NCI-H345 treated with DMSO at 0.1 percent for 48 hours (cell line): ENCODE results near the gene GRIN2A.

Experiments used
- DNase-seq: peaks from one replicate; lab custom pipeline; 2025; ENCODE audit not compliant: unreplicated experiment; lab: John Stamatoyannopoulos, UW

The GRIN2A gene

DNA sequence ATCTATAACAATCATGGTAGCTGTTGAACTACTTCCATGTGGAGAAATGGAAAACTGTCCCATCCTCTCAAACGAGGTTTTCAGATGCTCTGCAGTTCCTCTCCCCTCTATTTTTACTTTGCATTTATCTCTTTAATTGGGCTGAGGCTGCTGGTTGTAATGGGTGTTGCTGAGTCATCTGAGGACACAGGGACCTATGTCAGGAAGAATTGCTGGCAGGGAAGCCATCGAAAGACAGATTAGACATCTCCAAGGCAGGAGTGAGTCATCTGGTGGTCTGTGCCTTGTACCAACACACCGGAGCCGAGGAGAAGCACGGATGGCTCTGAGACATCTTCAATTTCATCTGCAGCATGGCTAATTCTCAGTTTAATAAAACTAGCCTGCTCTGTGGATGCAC is 394.5 kb downstream of the GRIN2A start:
- no peak for DNase-seq

DNA sequence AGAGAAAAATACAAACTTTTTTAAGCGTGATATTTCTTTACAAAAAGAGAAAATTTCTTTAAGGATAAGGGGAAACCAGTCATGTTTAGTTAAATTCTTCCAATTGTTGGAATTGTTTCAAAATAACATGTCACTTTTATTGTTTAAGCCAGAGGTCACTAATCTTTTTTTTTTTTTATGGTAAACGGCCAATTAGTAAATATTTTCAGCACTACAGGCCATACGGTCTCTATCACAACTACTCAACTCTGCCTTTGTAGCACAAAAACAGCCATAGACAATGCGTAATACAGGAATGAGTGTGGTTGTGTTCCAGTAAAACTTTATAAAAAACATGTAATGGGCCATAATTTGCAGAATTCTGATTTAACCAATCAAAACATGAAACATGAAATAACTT is 401.4 kb downstream of the GRIN2A start:
- DNase-seq, result no peak

DNA sequence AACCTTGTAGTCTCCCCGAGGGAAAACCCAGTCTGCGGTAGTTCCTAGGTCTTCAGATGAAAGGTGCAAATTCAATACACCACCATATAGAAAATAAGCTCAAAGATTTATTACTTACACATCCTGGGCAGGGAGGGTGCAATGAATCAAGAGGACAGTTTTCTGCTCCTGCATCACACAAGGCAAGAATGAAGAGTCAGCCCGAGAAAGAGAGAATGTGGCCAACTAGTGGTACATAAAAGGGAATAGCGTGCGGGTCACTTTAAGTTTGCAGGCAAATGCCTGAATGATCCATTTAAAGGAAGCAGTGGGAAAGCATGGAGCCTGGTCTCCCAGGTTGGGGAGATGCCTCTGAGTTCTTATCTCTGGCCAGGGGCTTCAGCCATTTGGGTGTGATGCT is 403.4 kb downstream of the GRIN2A start:
- DNase-seq, result no peak

GRCh38 chr16:9775998-9776397 is 406.2 kb downstream of the GRIN2A start:
- no peak for DNase-seq

DNA sequence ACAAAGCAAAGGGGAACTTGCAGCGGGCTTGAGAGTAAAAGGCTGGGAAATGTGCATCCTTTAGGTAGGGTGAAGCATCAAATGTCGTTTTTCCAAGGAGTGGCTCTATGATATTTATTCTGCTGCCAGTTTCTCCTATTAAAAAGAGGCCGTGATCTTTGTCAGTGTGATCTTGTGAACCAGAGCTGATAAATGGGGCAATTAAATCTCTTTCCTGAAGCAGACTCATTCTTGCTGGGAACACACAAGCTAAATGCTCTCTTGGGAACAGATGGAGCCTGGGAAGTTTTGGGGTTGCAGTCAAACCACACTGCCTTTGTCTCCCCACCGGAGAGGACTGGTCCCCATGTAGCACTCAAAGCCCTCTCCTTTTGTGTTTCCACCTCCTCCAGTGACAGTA is 408.9 kb downstream of the GRIN2A start:
- no peak for DNase-seq

DNA sequence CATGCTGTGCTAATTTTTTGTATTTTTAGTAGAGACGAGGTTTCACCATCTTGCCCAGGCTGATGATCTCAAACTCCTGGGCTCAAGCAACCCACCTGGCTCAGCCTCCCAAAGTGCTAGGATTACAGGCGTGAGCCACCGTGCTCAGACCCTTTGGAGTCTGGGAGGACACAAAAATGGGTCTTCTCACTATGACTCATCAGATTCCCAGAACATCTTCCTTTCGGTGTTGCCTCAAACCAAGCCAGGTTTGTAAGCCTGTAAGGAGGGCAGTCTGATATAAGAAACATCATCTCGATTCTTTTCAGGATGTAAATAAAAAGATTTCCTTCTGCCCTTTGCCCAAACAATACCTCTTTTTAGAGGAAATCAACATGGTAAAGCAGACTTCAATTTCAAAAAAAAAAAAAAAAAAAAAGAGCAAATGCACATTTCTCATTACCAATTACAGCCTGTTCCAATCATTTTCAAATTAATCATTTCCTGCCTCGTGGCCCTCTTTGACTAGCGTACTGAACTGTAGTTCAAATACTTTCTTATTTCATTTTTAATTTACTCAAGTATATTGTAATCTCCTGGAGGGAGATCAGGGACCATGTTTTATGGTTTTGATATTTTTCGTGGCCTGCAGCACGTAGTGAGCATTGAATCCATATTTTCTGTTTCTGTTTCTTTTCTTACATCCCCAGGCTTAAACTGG is 409.6 kb downstream of the GRIN2A start:
- no peak for DNase-seq

- no peak for DNase-seq
Measured at GRCh38 chr16:9766891-9767290, 415.3 kb downstream of the GRIN2A start.

- DNase-seq, result no peak
Measured at GRCh38 chr16:9763505-9763904, 418.7 kb downstream of the GRIN2A start.

DNA sequence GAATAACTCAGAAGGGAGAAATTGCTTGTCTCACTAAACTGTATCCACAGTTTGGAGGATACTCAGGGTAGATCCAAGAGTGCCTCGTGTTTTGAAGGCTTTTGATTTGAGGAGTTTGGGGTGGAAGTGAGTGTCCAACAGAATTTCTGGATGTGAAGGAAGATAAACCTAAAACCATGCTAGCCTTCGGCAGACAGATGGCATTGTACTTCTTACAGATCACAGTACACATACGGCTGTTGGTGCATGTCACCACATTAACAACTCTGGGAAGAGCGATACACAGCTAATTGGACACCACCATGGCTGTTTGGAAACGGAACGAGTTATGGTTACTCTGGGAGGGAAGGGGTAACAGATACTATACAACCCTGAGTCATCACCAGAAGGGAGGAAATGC is 420.4 kb downstream of the GRIN2A start:
- no peak for DNase-seq

- DNase-seq, result no peak
Measured at GRCh38 chr16:9757687-9758086, 424.5 kb downstream of the GRIN2A start.

DNA sequence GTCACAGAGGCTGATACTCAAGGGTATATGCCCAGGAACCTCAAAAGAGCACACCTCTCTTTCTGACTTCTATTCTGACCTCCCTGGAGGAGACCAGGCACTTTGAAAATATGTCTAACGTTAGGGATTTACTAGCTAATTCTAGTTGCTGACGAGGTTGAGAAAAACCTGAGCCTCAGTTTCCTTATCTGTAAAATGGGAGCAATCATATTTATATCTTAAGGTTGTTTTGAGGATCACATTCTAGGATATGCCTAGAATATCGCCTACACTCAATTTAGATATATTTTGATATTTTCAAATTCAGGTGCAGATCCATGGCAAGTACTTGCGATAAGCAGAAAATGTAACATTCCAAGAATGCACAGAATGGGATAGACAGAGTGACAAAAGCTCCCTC is 425.8 kb downstream of the GRIN2A start:
- no peak for DNase-seq

GRCh38 chr16:9755081-9755480 is 427.1 kb downstream of the GRIN2A start:
- DNase-seq, result no peak

DNA sequence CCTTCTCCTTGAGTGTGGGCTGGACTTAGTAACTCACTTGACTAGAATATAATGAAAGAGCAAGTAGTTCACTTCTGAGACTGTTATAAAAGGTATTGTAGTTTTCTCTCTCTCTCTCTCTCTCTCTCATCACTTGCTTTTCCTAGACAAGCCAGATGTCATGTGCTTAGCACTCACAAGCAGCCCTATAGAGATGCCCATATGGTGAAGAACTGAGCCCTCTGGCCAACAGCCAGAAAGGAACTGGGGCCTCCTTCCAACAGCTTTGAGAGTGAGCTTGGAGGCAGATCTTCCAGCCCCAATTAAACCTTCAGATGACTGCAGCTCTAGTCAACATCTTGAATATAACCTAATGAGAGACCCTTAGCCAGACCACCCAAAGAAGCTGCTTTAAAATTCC is 440.5 kb downstream of the GRIN2A start:
- DNase-seq, result no peak

- no peak for DNase-seq
Measured at GRCh38 chr16:9739301-9739700, 442.9 kb downstream of the GRIN2A start.

DNA sequence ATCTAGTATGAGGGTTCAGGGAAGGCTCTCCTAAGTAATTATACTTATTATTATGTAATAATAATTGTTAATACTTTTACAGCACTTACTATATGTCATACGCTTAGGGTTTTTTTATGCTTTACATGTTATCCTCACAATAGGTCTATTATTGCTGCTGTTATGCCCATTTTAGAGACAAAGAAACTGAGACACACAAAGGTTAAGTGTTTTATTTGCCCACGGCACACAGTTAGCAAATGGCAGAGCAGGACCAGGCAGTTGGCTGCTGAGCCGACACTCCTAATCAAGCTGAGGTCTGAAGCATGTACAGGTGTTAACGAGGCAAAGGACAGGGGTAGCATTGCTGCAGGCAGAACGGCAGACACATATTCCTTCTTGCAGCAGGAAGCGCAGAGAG is 443.5 kb downstream of the GRIN2A start:
- no peak for DNase-seq

DNA sequence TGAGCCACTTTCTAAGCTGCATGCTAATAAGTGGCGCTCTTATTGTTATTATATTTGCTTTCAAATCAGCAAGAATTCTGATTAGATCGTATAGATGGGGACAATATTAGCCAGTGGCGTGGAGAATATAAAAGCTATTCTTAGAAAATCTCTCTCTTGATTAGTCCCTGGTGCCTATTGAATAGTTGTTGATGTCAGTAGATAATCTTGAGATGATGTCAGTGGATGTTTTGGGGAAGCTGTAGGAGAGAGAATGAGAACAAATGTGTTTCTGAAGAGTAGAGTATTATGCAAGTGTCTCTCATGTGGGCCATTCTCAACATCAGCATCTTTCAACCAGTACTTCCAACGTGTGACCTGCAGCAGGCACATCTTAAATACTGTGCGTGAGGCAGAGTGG is 445.7 kb downstream of the GRIN2A start:
- no peak for DNase-seq

DNA sequence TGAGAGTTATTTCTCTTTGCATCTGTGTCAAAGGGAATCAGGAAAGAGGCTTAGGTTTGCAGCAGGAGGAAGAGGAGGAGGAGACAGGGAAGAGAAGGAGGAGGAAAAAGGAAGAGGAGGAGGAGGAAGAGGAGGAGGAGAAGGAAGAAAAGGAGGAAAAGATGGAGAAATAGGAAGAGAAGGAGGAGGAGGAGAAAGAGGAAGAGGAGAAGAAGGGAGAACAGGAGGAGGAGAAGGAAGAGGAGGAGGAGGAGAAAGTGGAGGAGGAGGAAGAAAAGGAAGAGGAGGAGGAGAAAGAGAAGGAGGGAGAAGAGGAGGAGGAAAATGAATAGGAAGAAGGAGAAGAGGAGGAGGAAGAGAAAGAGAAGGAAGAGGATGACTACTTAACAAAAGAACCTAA is 459.1 kb downstream of the GRIN2A start:
- no peak for DNase-seq

- no peak for DNase-seq
Measured at GRCh38 chr16:9713907-9714306, 468.3 kb downstream of the GRIN2A start.

GRCh38 chr16:9713156-9713555 is 469.1 kb downstream of the GRIN2A start:
- no peak for DNase-seq

GRCh38 chr16:9708972-9709620 is 473.1 kb downstream of the GRIN2A start:
- no peak for DNase-seq

GRCh38 chr16:9706217-9706836 is 475.9 kb downstream of the GRIN2A start:
- DNase-seq, result no peak

- no peak for DNase-seq
Measured at GRCh38 chr16:9703731-9704130, 478.5 kb downstream of the GRIN2A start.
